ENCODE data around the gene UPF2. TPM values are rescaled to one million over a fixed set of nuclear protein-coding genes. Genes with fewer than 3 reads are reported as not detected.

UPF2 gene
- 10 to 100 TPM; 23.7 to 27.3 (median 24.7) TPM for total RNA-seq

- Histone ChIP-seq H3K9me3 (no peaks in the 10 kb centered on the region), H3K27me3 (no peaks in the 10 kb centered on the region), H3K4me3 (peak within 1 kb of the TSS; percentile 93 to 100 (median 96)), H3K36me3 (no peaks in the 10 kb centered on the region), H3K27ac (peak within 1 kb of the TSS; percentile 95 to 99 (median 98)), H3K4me1 (peaks cover 0 to 23% (median 12%) of the 10 kb centered on the region in 4 donors)
- DNase-seq (ENCODE audit: low spot score in 2 of 2): peak; percentile 96
- TF ChIP-seq EP300 (IDR thresholded peaks at IDR 0.05): peak; percentile 48 to 76
- no peak for TF ChIP-seq POLR2A (IDR thresholded peaks at IDR 0.05)
- peak in 2 of 5 experiments; percentile 46 to 52 for TF ChIP-seq CTCF (IDR thresholded peaks at IDR 0.05)
- WGBS, 2 donors: 4 to 6% methylated on average over 37 to 49 of the region's 56 CpGs
Measured at GRCh38 chr10:12042797-12043651, at the start of gene UPF2. TSS of gene UPF2 (minus strand) at chr10:12042809. CDS start at chr10:12035423, 7,386 bp downstream.

- Histone ChIP-seq H3K9me3 (no peaks in the 10 kb centered on the region), H3K4me3 (no peak overlapping the region), H3K27me3 (no peaks in the 10 kb centered on the region), H3K36me3 (peaks cover 0 to 98% (median 5%) of the 10 kb centered on the region in 3 donors), H3K27ac (no peak overlapping the region), H3K4me1 (no peaks in the 10 kb centered on the region)
- TF ChIP-seq POLR2A (IDR thresholded peaks at IDR 0.05) (no peak), EP300 (IDR thresholded peaks at IDR 0.05) (no peak), CTCF (IDR thresholded peaks at IDR 0.05) (no peak)
- WGBS, 2 donors: 84 to 92% methylated on average over 4 of the region's 4 CpGs
- no peak for DNase-seq (ENCODE audit: low spot score in 2 of 2)
Measured at GRCh38 chr10:12091421-12091820, 48.8 kb upstream of the UPF2 start.

- 93 to 94% methylated on average over 14 of the region's 14 CpGs for WGBS, 2 donors
- Histone ChIP-seq H3K4me1 (no peaks in the 10 kb centered on the region), H3K27me3 (no peaks in the 10 kb centered on the region), H3K27ac (no peak overlapping the region), H3K36me3 (peaks cover 0 to 98% (median 0%) of the 10 kb centered on the region in 3 donors), H3K4me3 (no peak overlapping the region), H3K9me3 (no peaks in the 10 kb centered on the region)
- no peak for DNase-seq (ENCODE audit: low spot score in 2 of 2)
- TF ChIP-seq POLR2A (IDR thresholded peaks at IDR 0.05) (no peak), EP300 (IDR thresholded peaks at IDR 0.05) (no peak), CTCF (IDR thresholded peaks at IDR 0.05) (no peak)
Measured at GRCh38 chr10:12088919-12089318, 46.3 kb upstream of the UPF2 start.

GRCh38 chr10:12081879-12082557 lies 39.4 kb upstream of the UPF2 start:
- Histone ChIP-seq H3K27me3 (no peaks in the 10 kb centered on the region), H3K4me3 (no peak overlapping the region), H3K9me3 (no peaks in the 10 kb centered on the region), H3K36me3 (peaks cover 0 to 77% (median 3%) of the 10 kb centered on the region in 3 donors), H3K27ac (no peak overlapping the region), H3K4me1 (no peaks in the 10 kb centered on the region)
- no peak for DNase-seq (ENCODE audit: low spot score in 2 of 2)
- TF ChIP-seq POLR2A (IDR thresholded peaks at IDR 0.05) (no peak), CTCF (IDR thresholded peaks at IDR 0.05) (no peak), EP300 (IDR thresholded peaks at IDR 0.05) (no peak)
- 81 to 86% methylated on average over 6 of the region's 6 CpGs for WGBS, 2 donors

GRCh38 chr10:12081470-12081869 lies 38.9 kb upstream of the UPF2 start:
- Histone ChIP-seq H3K4me3 (no peak overlapping the region), H3K27ac (no peak overlapping the region), H3K27me3 (no peaks in the 10 kb centered on the region), H3K4me1 (no peaks in the 10 kb centered on the region), H3K36me3 (peaks cover 0 to 72% (median 3%) of the 10 kb centered on the region in 3 donors), H3K9me3 (no peaks in the 10 kb centered on the region)
- WGBS, 2 donors: 92 to 93% methylated on average over 8 of the region's 8 CpGs
- TF ChIP-seq CTCF (IDR thresholded peaks at IDR 0.05) (no peak), POLR2A (IDR thresholded peaks at IDR 0.05) (no peak), EP300 (IDR thresholded peaks at IDR 0.05) (no peak)
- no peak for DNase-seq (ENCODE audit: low spot score in 2 of 2)
